Stimulated activated CD4-positive, alpha-beta T cell treated with anti-CD3 and anti-CD28 coated beads, Interleukin-15, amount 100 ng/mL, for 1 hour (primary cell): ENCODE results near the gene PRKCE.

Experiments used
- DNase-seq, 2 donors: peaks; one replicate each; pipeline ENCODE4 v3.0.0-alpha.2; 2020; ENCODE audit warnings: low read depth in 1 of 2, low spot score in 1 of 2

PRKCE gene

GRCh38 chr2:46008091-46008870 is 356.8 kb downstream of the PRKCE start:
- no peak for DNase-seq

GRCh38 chr2:46009315-46009714 is 357.8 kb downstream of the PRKCE start:
- DNase-seq: no peak

- no peak for DNase-seq
Observed at GRCh38 chr2:46009772-46010171, 358.3 kb downstream of the PRKCE start.

- DNase-seq: no peak
Observed at GRCh38 chr2:46010223-46010924, 358.9 kb downstream of the PRKCE start.

GRCh38 chr2:46010925-46011490 is 359.5 kb downstream of the PRKCE start:
- DNase-seq: no peak

DNA sequence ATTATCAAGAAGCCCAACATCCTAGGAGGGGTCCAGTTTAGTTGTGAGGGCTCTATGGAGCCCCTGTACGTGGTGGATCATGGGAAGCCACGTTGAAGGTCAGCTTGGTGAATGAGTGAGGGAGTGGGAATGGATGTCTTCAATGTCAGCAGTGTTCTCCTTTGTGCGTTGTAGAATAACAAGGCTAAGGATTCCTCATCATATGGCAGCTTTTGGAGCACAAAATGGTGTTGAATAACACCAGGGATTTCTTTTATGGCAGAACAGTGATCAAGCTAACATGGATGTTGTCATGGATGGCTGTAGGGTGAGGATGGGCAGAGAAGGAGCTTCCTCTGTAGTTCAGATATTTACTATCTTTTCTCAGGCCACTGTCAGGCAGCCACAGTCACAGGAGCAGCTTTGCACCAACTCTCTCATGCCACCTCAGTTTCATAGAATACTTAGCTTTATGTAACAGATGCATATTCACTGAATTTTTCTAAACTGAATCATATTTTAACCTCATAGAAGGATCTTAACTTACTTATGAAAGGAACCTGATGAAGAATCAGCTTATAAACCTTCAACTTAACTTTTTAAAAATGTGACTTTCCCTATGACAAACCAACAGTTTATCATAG is 361.3 kb downstream of the PRKCE start:
- no peak for DNase-seq

DNA sequence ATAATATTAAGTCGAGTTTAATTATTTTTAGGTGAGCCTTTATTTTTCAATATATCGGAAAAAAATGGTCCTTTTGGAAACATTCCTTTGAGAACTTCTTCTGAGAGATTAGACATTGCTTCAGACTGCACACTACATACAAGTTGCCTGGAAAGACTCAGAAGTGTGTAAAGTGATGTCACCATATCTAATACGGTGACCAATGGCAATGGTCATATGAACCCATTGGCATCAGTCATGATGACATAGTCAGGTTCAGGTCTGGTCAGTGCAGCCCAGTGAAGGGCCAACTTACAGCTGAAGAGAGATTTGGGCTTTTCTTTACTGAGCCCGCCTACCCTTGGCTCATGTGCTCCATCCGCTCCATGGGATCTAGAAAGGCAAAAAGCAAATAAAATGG is 362.3 kb downstream of the PRKCE start:
- DNase-seq: no peak

DNA sequence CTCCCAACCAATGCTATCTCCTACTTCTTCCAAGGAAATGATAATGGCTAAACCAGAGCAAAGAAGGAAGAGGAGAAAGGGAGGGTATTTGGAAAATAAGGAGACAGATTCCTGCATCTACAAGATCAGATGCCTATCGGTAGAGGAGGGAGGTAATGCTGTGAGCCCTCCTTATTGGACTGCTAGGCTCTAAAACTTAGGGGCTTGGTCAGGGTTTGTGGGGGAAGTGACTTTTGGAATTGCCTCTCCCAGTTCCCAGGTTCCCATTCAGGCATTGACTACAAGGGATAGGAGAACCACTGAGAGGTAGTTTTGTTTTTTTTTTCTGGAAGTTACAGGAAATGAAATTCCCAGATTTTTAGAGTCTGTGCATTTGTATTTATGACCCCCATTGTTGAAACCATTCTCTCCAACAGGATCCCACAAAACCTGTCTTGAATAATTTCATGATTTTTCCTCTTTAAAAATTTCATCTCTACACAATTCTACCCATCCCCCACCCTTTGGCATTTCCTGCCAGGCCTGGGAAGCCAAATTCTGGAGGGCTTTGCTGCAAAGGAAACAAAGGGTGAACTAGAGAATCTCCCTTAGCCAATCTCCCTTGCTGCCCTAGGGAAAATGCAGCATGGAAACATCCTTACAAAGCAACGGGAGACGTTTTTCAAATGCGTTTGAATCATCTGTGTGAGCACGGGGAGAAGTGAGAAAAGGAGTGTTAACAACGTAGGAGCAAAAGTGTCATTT is 363.6 kb downstream of the PRKCE start:
- no peak for DNase-seq

GRCh38 chr2:46015671-46016070 is 364.2 kb downstream of the PRKCE start:
- DNase-seq: no peak

- no peak for DNase-seq
Observed at GRCh38 chr2:46016091-46016490, 364.6 kb downstream of the PRKCE start.

- no peak for DNase-seq
Observed at GRCh38 chr2:46018773-46019591, 367.5 kb downstream of the PRKCE start.

GRCh38 chr2:46020416-46020815 is 368.9 kb downstream of the PRKCE start:
- no peak for DNase-seq

GRCh38 chr2:46023165-46023854 is 371.8 kb downstream of the PRKCE start:
- DNase-seq: no peak

- no peak for DNase-seq
Observed at GRCh38 chr2:46024146-46024779, 372.8 kb downstream of the PRKCE start.

GRCh38 chr2:46025081-46025480 is 373.6 kb downstream of the PRKCE start:
- no peak for DNase-seq

DNA sequence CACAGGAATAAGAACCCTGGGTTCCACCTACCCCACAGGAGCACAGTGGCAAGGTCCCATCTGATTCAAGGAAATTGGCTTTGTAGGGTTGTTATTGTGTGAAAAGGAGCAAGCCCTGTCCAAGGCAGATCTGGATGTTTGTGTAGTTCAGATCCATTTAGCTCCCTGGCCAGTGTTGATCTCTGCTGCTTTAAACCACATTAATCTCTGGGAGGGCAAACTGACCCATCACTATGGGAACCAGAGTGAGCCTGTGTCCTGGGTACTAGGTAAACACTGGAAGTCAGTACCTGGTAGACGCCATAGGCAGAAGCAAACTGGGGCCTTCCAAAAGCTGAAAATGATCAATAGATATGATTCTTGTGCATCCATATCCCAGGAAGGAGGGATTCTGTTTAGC is 374.2 kb downstream of the PRKCE start:
- DNase-seq: no peak

DNA sequence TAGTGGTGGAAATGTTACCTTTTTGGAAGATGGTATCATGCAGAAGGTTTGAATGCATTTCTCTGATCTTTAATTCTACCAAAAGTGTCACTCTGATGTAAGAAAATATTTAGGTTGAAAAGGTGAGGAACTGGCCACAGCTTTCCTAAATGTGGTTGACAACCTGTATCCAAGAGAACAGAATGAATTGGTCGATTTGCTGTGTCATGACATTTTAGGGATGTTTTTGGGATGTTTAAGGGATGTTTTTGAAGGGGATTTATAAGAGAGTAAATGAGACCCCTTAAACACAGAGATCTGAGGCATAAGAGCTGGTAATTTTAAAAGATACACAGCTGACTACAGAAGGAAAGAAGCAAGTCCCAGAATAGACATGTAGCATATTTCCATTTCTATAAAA is 375.0 kb downstream of the PRKCE start:
- no peak for DNase-seq

DNA sequence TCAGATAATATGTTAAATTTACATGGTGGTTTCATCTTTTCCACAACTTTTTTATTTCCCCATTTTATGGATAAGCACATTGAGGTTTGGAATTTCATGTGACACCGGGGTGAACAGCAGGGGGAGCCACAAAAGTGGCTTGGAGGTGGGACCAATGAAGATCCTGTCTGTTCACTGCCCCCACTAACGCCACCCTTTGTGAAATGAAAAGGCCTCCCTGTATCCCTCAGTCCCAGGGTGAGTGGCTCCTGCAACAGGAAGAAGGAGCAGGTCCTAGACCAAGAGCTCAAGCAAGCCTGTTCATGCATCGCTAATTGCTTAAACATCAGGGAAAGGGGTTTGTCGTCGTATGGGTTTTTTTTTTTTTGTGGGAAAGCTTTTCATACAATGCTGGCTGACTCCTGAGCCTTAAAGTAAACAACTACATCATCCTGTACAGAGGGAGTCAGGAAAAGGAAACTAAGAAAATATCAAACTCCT is 377.9 kb downstream of the PRKCE start:
- DNase-seq: no peak

GRCh38 chr2:46030330-46030729 is 378.9 kb downstream of the PRKCE start:
- no peak for DNase-seq
